COR-L47 (cell line): ENCODE data around the gene DGKH.
"Not testable (repeated sequence)": the region's sequence is repeated elsewhere in the genome, so short reads cannot be mapped to it uniquely, and the experiment has no call there.

Source experiments
- DNase-seq: peaks from one replicate; lab custom pipeline; 2025; lab: John Stamatoyannopoulos, UW

Gene DGKH

GRCh38 chr13:42110410-42111155 lies 62.1 kb downstream of the DGKH start:
- DNase-seq, result peak; percentile 29

GRCh38 chr13:42112864-42113263 lies 64.4 kb downstream of the DGKH start:
- DNase-seq, result no peak

- DNase-seq, result no peak
Observed at GRCh38 chr13:42113478-42113877, 65.0 kb downstream of the DGKH start.

- no peak for DNase-seq
Observed at GRCh38 chr13:42114278-42114677, 65.8 kb downstream of the DGKH start.

- DNase-seq, result no peak
Observed at GRCh38 chr13:42114912-42115311, 66.5 kb downstream of the DGKH start.

GRCh38 chr13:42116225-42116624 lies 67.8 kb downstream of the DGKH start:
- no peak for DNase-seq

GRCh38 chr13:42119041-42119440 lies 70.6 kb downstream of the DGKH start:
- no peak for DNase-seq

GRCh38 chr13:42119875-42120274 lies 71.4 kb downstream of the DGKH start:
- DNase-seq, result no peak

GRCh38 chr13:42123600-42123999 lies 75.2 kb downstream of the DGKH start:
- no peak for DNase-seq

GRCh38 chr13:42125046-42125445 lies 76.6 kb downstream of the DGKH start:
- DNase-seq, result no peak

GRCh38 chr13:42127047-42127446 lies 78.6 kb downstream of the DGKH start:
- DNase-seq, result no peak

- no peak for DNase-seq
Observed at GRCh38 chr13:42129033-42129432, 80.6 kb downstream of the DGKH start.

GRCh38 chr13:42136518-42136917 lies 88.1 kb downstream of the DGKH start:
- DNase-seq, result no peak

- no peak for DNase-seq
Observed at GRCh38 chr13:42137856-42138537, 89.5 kb downstream of the DGKH start.

- no peak for DNase-seq
Observed at GRCh38 chr13:42140494-42140893, 92.0 kb downstream of the DGKH start.

- DNase-seq, result not testable (repeated sequence)
Observed at GRCh38 chr13:42141052-42141451, 92.6 kb downstream of the DGKH start.

- DNase-seq, result no peak
Observed at GRCh38 chr13:42146359-42146758, 97.9 kb downstream of the DGKH start.

- no peak for DNase-seq
Observed at GRCh38 chr13:42148538-42148937, 100.1 kb downstream of the DGKH start.

GRCh38 chr13:42149136-42149535 lies 100.7 kb downstream of the DGKH start:
- no peak for DNase-seq

- no peak for DNase-seq
Observed at GRCh38 chr13:42151781-42152180, 103.3 kb downstream of the DGKH start.

GRCh38 chr13:42152495-42152894 lies 104.0 kb downstream of the DGKH start:
- no peak for DNase-seq

GRCh38 chr13:42153199-42154113 lies 105.0 kb downstream of the DGKH start:
- no peak for DNase-seq

- no peak for DNase-seq
Observed at GRCh38 chr13:42155251-42155650, 106.8 kb downstream of the DGKH start.
